Stimulated activated CD8-positive, alpha-beta memory T cell treated with anti-CD3 and anti-CD28 coated beads, Interleukin-15, amount 100 ng/mL, for 48 hours (primary cell): ENCODE data around the gene HTR4.
"Not testable (repeated sequence)": the region's sequence is repeated elsewhere in the genome, so short reads cannot be mapped to it uniquely, and the experiment has no call there.

Experiments used
- DNase-seq, 2 donors: peaks; one replicate each; pipeline ENCODE4 v3.0.0-alpha.2; 2020; ENCODE audit warnings: low read depth in 2 of 2

Gene HTR4, protein sequence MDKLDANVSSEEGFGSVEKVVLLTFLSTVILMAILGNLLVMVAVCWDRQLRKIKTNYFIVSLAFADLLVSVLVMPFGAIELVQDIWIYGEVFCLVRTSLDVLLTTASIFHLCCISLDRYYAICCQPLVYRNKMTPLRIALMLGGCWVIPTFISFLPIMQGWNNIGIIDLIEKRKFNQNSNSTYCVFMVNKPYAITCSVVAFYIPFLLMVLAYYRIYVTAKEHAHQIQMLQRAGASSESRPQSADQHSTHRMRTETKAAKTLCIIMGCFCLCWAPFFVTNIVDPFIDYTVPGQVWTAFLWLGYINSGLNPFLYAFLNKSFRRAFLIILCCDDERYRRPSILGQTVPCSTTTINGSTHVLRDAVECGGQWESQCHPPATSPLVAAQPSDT

DNA sequence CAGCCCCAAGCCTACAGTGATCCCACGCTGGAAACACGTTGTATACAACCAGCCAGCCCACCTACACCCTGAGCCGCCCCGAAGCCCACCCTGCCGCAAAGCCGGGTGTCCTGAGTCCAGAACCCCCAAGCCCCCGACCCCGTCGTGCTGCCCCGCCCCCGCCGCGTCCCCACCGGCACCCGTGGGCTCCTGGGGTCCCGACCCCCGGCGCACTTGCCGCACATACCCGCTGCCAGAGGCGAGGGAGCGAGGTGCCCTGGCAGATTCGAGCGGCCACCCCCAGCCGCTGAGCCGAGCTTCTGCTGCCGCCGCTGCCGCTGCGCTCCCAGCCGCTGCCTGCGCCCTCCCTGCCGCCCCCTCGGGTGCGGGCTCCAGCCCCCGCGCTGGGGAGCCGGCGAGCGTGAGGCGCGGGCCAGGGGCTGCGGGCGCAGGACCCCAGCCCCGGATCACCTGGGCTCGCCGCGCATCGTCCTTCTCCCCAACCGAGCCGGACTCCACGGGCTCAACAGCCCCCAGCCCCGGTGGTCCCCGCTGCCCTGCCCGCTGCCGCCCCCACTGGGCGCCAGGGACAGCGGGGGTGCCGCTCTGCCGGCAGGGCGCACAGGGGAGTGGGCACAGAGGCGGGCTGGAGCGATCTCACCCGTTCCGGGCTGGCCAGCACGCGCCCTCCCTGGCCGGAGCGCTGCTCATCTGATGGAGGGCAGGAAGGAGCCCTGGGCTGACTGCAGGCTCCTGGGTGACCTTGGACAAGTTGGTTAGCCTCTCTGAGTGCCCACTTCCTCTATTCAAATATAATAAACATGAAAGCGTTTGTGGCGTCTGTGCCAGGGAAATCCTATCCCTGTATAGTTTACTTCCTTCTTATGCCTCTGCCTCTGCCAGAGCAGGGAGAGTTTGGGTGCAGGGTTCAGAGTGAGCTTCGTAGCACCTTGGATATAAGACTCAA is at the start of gene HTR4:
HTR4 (minus strand) TSS at position 692 of the 946 bp plus-strand sequence. CDS start 17,513 bp downstream, outside the sequence.
- DNase-seq, result no peak

DNA sequence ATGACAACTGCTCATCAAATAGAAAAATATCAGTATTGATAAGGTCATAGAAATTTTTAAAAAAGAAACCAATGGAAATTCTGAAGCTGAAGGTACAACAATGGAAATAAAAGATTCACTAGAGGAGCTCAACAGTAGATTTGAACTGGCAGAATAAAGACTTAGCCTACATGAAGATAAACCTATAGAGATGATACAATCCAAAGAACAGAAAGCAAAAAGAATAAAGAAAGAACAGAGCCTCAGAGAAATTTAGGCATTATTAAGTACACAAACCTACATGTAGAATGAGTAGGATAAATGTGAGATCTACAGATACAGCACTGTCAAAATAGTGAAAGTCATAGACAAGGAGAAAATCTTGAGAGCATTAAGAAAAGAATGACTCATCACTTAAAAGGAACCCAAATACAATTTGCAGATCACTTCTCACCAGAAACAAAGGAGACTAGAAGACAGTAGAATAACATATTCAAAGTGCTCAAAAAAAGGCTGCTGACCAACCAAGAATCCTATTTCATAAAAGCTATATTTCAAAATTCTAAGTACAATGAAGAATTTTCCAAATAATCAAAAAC is 47.8 kb upstream of the HTR4 start:
- no peak for DNase-seq

DNA sequence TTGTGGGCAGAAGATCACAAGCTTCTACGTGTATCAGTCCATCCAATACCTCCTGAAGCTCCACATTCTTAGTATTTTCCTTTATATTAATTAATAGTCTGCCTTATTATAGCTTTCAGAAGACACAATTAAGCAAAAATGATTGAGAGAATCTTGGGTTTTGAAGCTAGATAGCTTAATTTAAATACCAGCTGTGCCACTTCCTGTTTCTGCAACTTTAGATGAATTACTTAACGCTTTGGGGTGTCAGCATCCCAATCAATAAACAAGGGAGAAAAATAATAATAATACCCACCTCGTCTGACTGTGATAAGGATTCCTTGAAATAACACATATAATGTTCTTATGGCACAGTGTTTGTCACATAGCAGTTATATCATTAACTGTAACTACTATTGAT is 44.7 kb upstream of the HTR4 start:
- DNase-seq, result no peak

DNA sequence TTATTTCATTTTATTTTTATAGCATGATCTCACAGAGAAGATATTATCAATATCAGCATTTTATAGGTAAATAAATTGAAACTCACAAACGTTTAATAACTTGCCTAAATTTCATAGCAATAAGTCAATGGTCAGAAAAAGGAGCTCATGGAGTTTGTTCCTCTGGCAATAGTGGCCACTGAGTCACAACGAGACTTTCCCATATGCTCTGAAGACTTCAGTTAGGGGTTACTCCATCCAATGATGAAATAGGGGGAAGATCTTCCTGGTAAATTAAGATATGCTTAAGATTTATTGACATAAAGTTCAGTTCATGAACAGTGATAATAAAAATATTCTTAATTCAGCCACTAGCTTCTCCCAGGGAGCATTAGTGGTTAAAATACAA is 43.5 kb upstream of the HTR4 start:
- DNase-seq, result no peak

DNA sequence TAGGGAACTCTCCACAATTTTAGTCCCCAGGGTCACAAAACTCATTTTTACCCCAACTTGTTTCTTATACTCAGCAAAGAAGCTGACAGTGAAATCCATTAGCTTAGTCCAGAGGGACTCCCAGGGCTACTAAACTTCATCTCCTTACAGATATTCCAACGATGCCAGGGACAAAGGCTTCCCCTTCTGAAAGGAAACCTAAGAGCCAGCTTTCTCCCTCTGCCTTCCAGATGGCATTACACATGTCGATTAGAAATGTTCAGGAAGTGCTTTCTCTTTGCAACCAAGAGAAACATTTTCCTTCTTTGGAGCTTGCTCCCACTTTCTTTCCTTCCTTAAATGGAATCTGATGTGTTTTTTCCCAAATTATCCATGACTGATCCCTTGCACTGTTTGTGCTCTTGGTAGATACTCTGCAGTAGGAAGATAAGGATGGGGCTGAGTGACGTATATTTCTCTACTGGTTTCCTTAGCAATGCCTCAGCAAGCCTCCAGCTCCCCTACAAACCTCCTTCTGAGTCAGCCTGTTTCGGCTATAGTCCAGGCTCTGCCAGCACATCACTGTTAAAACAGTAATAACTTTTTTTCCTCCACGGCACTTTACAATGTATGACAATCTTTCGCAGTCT is 43.0 kb upstream of the HTR4 start:
- DNase-seq, result no peak

DNA sequence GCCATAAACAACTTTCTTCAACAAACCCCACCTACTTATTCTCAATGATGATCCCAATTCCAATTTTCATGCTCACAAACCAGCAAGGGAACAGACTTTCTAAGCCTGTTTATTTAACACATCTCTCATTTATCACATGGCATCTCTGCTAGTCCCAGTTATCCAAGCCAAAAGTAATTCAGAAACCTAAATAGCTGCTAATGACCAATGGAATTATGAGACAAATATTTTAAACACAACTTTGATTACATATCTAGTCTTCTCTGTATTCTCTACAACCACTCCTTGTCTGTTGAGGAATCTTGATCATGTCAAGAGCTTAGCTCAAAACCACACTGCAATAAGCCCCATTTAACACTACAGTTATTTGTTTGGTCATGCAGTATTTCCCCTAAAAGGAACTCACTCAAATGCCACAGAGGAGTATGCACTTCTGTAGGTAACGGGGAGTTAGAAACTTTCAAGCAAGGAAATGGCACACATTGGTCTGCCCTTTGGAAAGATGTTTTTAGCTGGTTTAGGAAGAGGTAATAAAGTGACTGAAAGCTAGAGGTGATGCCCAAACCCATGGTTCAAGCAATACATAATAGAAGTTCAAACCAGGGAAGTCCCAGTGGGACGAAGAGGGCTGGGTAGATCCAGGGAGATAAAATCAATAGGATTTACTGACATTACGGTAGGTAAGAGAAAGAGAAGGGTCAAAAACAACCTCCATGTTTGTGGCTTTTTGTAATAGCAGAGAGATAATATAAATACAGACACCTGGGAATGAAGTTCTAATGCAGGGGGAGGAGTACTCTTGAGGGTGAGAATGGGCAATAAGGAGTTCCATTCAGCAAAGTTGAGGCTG is 42.1 kb upstream of the HTR4 start:
- no peak for DNase-seq

DNA sequence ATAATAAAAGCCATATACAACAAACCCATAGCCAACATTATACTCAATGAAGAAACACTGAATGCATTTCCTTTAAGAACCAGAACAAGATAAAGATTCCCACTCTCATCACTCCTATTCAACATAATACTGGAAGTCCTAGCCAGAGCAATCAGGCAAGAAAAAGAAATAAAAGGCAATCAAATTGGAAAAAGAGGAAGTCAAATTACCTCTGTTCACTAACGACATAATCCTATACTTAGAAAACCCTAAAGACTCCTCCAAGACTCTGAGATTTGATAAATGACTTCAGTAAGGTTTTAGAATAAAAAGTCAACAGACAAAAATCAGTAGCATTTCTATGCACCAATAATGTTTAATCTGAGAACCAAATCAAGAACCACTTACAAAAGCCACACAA is 36.6 kb upstream of the HTR4 start:
- DNase-seq, result no peak

DNA sequence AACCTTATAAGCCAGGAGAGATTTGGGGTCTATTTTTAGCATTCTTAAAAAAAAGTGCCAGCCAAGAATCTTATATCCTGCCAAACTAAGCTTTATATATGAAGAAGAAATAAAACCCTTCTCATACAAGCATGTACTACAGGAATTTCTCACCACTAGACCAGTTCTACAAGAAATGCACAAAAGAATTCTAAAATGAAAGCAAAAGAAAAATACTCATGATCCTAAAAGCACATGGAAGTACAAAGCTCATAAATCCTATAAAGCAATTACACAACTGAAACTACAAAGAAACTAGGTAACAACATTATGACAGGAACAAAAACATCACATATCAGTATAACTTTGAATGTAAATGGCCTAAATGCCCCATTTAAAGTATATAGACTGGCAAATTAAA is 34.5 kb upstream of the HTR4 start:
- no peak for DNase-seq

DNA sequence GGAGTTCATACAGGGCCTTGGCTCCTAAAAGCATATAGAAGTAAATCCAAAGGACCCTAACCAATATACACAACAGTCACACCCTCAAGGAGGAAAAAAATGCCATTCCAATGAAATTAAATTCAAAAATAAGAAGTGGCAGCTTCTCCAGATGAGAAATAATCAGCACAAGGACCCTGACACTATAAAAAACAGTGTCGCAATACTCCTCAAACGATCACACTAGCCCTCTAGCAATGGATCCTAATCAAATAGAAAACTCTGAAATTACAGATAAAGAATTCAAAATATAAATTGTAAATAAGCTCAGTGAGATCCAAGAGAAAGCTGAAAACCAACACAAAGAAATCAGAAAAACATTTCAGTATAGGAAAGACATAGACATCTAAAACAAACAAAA is 33.5 kb upstream of the HTR4 start:
- DNase-seq, result no peak

DNA sequence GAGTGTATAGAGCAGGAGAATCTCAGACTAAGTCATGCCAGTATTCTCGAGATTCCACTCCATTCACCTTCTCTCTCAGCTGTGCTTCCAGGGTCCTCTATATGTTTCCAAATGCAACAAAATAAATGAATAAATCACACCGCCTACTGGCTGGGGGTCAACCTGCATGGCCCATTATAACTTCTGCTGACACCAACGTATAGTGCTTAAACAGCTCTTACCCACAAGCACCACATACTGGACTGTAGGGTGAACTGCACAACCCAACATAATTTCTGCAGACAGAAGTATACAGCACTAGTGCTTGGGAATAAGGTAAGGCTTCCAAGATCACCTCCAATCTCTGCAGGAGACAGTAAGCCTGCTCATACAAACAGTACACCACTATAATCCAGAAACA is 33.1 kb upstream of the HTR4 start:
- peak in 1 of 2 donors; percentile 0 for DNase-seq

DNA sequence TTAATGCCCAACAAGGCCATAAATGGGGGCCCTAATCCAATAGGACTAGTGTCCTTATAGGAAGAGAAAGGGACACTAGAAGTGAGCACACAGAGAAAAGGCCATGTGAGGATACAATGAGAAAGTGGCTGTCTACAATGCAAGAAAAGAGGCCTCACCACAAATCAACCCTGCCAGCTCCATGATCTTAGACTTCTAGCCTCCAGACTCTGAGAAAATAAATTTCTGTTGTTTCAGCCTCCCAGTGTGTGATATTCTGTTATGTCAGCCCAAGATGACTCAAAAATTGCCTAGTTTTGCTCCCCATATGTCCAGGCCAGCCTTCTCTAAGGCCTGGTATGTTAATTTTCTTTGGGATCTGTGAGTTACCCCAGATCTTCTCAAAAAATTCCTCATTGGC is 32.3 kb upstream of the HTR4 start:
- DNase-seq, result no peak

DNA sequence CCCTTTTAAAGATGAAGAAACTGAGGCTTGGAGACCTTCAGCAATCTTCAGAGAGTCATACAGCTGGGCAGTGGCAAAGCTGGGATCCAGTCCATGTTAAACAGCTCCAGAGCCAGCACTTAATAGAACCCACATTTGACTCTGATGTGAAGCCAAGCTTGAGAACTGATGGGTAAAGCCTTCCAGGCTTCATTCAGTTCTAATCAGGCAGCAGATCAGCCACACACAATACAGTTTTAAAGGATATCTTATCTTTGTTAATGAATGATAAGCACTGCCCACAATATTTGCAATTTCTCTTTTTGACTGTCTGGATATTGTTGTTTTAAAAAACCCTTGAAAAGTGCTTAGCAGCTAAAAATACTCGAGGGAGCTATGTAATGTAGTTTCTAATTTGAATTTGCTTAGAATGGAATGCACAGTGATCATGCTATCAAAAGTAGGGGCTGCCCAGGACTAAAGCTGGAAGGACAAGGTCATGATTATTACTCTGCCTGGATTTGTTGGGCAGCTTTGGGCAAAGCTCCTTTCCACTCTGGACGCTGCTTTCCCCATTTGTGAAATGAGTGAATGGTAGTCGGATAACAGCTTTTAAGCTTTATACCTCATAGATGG is 31.3 kb upstream of the HTR4 start:
- no peak for DNase-seq

DNA sequence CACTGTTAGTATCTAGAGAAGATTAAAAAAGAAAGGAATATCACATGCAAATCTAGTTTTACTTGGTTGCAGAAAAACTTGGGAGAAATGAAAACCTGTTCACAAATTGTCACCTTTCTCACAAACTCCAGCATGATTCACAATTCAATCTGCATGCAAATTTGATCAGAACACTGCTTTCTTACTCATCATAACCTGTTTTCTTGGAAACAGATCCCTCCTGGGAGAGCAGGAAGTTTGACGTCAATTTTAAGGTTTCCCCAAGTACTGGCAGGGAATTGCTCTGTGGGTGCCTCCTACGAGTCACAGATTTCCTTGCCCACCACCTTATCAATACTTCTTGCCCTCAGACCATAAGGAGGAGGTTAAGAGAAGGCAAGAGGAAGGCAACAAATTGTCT is 30.2 kb upstream of the HTR4 start:
- DNase-seq, result no peak

DNA sequence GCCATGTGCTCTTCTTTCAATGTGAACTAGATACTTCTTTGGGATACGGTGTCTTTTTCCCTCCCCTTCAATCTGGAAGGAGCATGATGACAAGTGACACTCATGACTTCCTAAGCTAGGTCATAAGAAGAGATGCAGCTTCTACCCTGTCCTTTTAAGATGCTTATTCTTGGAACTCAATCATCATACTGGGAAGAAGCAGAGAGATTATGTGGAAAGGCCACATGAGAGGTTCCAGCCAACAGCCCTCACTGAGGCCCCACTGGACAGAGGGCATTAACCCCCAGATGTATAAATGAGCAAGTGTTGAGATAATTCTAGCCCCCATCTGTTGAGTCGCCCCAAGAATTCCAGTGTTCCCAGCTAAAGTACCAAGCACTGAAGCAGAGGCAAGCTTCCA is 29.3 kb upstream of the HTR4 start:
- DNase-seq, result no peak

DNA sequence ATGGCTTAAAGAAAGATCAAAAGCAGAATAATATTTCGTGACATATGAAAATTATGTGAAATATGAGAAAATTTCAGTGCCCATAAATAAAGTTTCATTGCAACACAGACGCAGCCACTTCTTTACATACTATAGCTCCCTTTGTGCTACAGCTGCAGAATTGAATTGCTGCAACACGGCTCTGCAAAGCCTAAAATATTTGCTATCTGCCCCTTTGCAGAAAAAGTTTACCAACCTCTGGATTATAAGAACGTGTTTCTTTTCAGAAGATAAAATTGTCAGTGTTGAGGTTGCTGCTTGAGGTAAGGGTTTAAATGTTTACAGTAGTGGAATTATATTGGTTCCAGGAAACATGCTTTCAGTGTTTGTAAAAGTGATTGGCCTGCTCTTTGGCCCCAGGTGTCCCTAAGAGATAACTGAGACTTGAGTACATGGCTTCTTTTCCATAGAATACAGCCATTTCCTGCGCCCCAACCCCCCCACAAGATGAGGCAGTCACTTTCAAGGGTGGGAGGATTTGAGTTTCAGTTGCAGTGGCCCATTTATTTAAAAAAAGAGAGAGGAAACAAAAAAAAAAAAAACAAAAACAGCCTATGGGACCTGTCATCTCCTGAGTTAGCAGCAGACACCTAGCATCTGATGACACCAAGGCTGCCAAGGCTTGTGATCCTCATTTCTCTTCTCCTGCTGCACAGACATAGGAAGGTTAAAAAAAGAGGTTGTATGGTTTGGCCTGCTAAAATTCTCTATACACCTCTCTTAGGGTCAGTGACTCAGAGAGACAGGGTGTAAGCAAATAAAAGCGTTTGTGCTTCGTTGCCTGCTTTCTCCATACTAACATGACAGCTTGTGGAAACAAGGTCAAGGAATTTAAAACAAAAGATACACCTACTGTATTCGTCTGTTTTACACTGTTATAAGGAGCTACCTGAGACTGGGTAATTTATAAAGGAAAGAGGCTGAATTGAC is 28.0 kb upstream of the HTR4 start:
- no peak for DNase-seq

DNA sequence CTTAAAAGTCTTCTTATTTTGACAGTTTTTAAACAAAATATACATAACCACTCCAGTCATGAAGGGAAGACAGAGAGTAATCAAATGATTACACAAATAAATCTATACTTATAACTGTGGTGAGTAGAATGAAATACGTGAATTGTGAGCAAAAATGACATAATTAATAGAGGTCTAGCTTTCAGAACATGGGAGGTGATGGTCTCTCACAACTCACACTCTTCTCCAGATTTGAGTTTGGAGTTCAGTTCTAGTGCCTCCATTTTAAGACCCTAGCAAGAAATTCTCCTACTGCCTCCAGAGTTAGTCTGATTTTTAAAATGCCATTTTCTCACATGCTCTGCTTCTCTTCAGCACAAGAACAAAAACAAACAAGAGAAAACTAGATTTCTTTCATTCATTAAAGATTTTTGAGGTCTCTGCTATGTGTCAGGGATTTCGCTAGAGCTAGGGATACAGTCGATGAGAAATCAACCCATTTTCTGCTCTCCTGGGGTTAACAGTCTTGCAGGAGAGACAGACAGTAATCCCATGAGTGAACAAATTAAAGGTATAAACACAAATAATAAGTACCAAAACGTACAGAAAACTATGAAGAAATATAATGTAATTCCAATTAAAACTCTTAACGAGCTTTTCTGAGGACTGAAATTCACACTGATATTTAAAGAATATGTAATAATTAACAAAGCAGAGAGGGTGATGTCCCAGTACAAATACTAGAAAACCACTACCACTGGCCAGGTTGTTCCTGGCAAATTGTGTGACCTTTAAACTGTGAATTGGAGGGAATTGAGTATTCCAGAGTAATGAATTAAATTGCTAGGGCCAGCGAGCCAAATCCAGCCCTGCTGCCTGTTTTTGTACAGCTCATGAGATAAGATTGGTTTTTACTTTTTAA is 27.1 kb upstream of the HTR4 start:
- DNase-seq, result no peak

DNA sequence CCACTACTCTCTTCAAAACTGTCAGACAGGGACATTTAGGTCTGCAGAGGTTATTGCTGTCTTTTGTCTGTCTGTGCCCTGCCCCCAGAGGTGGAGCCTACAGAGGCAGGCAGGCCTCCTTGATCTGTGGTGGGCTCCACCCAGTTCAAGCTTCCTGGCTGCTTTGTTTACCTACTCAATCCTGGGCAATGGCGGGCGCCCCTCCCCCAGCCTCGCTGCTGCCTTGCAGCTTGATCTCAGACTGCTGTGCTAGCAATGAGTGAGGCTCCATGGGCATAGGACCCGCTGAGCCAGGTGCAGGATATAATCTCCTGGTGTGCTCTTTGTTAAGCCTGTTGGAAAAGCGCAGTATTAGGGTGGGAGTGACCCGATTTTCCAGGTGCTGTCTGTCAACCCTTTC is 19.4 kb upstream of the HTR4 start:
- DNase-seq, result not testable (repeated sequence)

DNA sequence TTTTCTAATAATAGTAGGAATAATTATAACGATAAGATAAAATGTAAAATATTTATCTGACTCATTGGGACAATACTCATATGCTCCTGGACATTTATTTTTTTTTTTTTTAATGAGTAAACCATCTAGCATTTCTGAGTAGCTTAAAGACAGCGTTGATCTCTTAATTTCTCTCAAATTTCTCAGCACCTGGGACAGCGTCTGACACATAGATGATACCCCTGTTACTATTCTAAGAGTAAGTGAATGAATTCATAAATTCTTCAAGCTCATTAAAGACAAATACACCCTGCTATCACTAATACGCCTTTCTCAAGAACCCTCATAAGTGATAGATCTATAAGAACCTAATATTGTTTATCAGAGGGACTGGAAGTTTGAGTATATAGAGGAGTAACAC is 12.0 kb upstream of the HTR4 start:
- DNase-seq, result no peak
